NB4 (cell line): ENCODE data around the gene LAMTOR4.
"Not testable (repeated sequence)": the region's sequence is repeated elsewhere in the genome, so short reads cannot be mapped to it uniquely, and the experiment has no call there.

ENCODE experiments used
- DNase-seq: peaks from one replicate; pipeline ENCODE4 v3.0.0; 2010; ENCODE audit warnings: low read depth
- H3K4me3 ChIP-seq: one replicate; pipeline ENCODE4 v1.5.1; 2011; ENCODE audit warnings: mild to moderate bottlenecking, low read depth, low read length, moderate library complexity
- CTCF ChIP-seq: IDR thresholded peaks from one replicate; pipeline ENCODE4 v1.5.1; 2012; ENCODE audit warnings: low read depth, low read length
- MYC ChIP-seq: IDR thresholded peaks from 2 replicates; pipeline ENCODE4 v1.6.1; 2011; ENCODE audit warnings: low read depth, low read length
- POLR2A ChIP-seq: IDR thresholded peaks from 2 replicates; pipeline ENCODE4 v1.6.1; 2011; ENCODE audit warnings: mild to moderate bottlenecking; ENCODE audit not compliant: insufficient read length; ENCODE audit errors: extremely low read depth
- TF ChIP-seq, protein P1 (sequence below): IDR thresholded peaks from 2 replicates; pipeline ENCODE4 v1.6.1; 2011; ENCODE audit warnings: low read depth, low read length

LAMTOR4 gene

GRCh38 chr7:100191775-100192174, 43.1 kb downstream of the LAMTOR4 start:
- no peak for DNase-seq
- no peak for TF ChIP-seq CTCF
- TF ChIP-seq POLR2A: no peak
- no peak; the same call in 1 of the 2 replicates for TF ChIP-seq MYC
- TF ChIP-seq, protein P1, sequence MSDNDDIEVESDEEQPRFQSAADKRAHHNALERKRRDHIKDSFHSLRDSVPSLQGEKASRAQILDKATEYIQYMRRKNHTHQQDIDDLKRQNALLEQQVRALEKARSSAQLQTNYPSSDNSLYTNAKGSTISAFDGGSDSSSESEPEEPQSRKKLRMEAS: peak; percentile 6; the same call in 1 of the 2 replicates
- no peak overlapping the region for H3K4me3 ChIP-seq

- not testable (repeated sequence) for H3K4me3 ChIP-seq, DNase-seq
Observed at GRCh38 chr7:100192281-100192862, 43.7 kb downstream of the LAMTOR4 start.

DNA sequence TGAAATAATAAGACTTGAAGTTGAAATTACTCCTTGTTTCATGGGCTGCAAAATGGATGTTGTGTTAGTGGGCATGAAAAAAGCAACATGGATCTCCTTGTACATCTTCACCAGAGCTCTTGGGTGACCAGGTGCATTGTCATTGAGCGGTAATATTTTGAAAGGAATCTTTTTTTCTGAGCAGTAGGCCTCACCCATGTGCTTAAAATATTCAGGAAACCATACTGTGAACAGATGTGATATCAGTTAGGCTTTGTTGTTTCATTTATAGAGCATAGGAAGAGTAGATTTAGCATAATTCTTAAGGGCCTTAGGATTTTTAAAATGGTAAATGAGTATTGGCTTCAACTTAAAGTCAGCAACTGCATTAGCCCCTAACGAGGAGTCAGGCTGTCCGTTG, 44.3 kb downstream of the LAMTOR4 start:
- DNase-seq: no peak
- no peak overlapping the region for H3K4me3 ChIP-seq
- no peak for TF ChIP-seq POLR2A
- TF ChIP-seq, protein P1: no peak
- no peak for TF ChIP-seq CTCF
- TF ChIP-seq MYC: no peak

GRCh38 chr7:100195222-100195621, 46.5 kb downstream of the LAMTOR4 start:
- no peak for DNase-seq
- no peak overlapping the region for H3K4me3 ChIP-seq
- TF ChIP-seq, protein P1: no peak
- TF ChIP-seq MYC (no peak), POLR2A (no peak), CTCF (no peak)

- H3K4me3 ChIP-seq, DNase-seq: not testable (repeated sequence)
Observed at GRCh38 chr7:100195901-100196322, 47.2 kb downstream of the LAMTOR4 start.

DNA sequence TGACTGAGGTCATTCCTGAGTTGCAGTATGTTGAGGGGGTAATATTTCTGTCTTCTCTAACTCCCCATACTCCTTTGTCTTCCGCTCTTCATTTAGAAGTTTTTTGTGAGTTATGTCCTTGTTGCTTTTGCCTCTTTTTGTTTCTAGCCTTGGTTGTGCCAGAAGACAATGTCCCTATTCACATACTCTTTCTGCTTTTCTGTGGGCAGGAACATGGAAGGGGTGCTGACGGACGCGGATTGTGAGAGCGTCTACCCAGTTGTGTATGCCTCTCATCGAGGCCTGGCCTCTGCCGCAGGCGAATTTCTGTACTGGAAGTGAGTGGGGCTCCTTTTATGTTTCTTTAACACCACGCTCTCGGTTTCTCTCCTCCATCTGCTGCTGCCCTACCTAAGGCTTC, 49.5 kb downstream of the LAMTOR4 start:
- no peak overlapping the region for H3K4me3 ChIP-seq
- TF ChIP-seq POLR2A (no peak), CTCF (no peak), MYC (no peak)
- TF ChIP-seq, protein P1: no peak
- DNase-seq: no peak

DNA sequence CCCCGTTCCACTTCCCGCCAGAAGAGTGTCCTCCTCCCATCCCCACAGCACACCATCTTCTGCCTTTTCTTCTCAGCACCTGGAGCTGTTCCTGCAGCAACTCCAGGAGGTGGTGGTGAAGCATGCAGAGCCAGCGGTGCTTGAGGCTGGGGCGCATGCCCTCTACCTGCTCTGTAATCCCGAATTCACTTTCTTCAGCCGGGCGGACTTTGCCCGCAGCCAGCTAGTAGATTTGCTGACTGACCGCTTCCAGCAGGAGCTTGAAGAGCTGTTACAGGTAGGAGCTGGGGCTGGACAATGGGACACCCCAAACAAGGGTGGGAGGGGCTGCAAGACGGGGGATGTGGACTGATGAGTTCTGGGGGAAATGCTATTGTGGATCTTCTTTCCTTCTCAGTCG, 52.0 kb downstream of the LAMTOR4 start:
- no peak overlapping the region for H3K4me3 ChIP-seq
- DNase-seq: no peak
- TF ChIP-seq POLR2A: no peak
- no peak for TF ChIP-seq MYC
- TF ChIP-seq, protein P1: no peak
- TF ChIP-seq CTCF: no peak
